A549 (cell line): ENCODE measurements around the gene BEST3.

Source experiments
- CBX2 ChIP-seq: fragments of 200-600 bp; sonication (generic); IDR thresholded peaks from 2 replicates; pipeline ENCODE4 v1.6.1; 2016; ENCODE audit warnings: low read depth, mild to moderate bottlenecking, borderline replicate concordance
- CEBPB ChIP-seq, 2 experiments: fragments of >200 bp in 1 of 2; sonication (Bioruptor Twin) in 1 of 2; formaldehyde crosslinking in 1 of 2; IDR thresholded peaks; 2 replicates each; pipeline ENCODE4 v1.6.1; 2012 to 2016
- CHD2 ChIP-seq: fragments of 150-350 bp; IDR thresholded peaks from 2 replicates; pipeline ENCODE4 v1.6.1; 2014; ENCODE audit warnings: low read length; ENCODE audit not compliant: partially characterized antibody
- KDM5A ChIP-seq: fragments of 200-600 bp; sonication (generic); IDR thresholded peaks from 2 replicates; pipeline ENCODE4 v1.6.1; 2016; ENCODE audit warnings: antibody characterized with exemption, mild to moderate bottlenecking
- PHF8 ChIP-seq: fragments of 200-600 bp; sonication (generic); IDR thresholded peaks from 2 replicates; pipeline ENCODE4 v1.6.1; 2016; ENCODE audit warnings: low read depth, mild to moderate bottlenecking, antibody characterized with exemption, moderate library complexity, borderline replicate concordance
- POLR2A ChIP-seq: IDR thresholded peaks from 2 replicates; pipeline ENCODE4 v1.6.1; 2012; ENCODE audit warnings: mild to moderate bottlenecking, low read length
- TF ChIP-seq, protein P1 (sequence below): fragments of >200 bp; sonication (Bioruptor Twin); formaldehyde crosslinking; IDR thresholded peaks from 3 replicates; pipeline ENCODE4 v1.5.1; 2016
- TF ChIP-seq, protein P2 (sequence below): fragments of >200 bp; sonication (Bioruptor Twin); formaldehyde crosslinking; IDR thresholded peaks from 3 replicates; pipeline ENCODE4 v1.6.1; 2016
- TF ChIP-seq, protein P3 (sequence below): fragments of 200-600 bp; sonication (generic); IDR thresholded peaks from 2 replicates; pipeline ENCODE4 v1.6.1; 2016; ENCODE audit warnings: antibody characterized with exemption, mild to moderate bottlenecking, moderate library complexity
- TF ChIP-seq, protein P4 (sequence below): IDR thresholded peaks from 2 replicates; pipeline ENCODE4 v1.6.1; 2012; ENCODE audit warnings: low read depth, borderline replicate concordance
- TF ChIP-seq, protein P5 (sequence below): fragments of 150-350 bp; IDR thresholded peaks from 2 replicates; pipeline ENCODE4 v1.6.1; 2014; ENCODE audit warnings: low read depth, mild to moderate bottlenecking, low read length

DNA sequence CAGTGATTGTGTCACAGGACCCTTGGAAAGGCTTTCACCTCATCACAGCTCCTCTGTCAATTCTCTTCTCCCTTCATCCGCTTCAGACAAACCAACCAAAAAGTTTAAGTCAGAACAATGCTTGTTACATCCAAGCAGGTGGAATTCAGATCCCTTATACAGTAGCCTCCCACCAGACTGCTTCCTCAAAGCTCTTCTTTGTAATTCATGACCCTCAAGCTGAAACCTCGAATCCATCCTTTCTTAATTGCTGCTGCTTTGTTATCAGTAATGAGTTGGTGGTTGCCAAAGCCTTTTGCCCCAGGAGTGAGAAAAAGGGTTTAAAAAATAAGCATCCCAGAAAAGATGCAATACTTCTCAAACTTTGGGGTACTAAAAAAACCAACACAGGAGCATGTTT, 9.5 kb downstream of the BEST3 start:
- TF ChIP-seq, protein P1, sequence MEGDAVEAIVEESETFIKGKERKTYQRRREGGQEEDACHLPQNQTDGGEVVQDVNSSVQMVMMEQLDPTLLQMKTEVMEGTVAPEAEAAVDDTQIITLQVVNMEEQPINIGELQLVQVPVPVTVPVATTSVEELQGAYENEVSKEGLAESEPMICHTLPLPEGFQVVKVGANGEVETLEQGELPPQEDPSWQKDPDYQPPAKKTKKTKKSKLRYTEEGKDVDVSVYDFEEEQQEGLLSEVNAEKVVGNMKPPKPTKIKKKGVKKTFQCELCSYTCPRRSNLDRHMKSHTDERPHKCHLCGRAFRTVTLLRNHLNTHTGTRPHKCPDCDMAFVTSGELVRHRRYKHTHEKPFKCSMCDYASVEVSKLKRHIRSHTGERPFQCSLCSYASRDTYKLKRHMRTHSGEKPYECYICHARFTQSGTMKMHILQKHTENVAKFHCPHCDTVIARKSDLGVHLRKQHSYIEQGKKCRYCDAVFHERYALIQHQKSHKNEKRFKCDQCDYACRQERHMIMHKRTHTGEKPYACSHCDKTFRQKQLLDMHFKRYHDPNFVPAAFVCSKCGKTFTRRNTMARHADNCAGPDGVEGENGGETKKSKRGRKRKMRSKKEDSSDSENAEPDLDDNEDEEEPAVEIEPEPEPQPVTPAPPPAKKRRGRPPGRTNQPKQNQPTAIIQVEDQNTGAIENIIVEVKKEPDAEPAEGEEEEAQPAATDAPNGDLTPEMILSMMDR: no peak
- TF ChIP-seq, protein P2, sequence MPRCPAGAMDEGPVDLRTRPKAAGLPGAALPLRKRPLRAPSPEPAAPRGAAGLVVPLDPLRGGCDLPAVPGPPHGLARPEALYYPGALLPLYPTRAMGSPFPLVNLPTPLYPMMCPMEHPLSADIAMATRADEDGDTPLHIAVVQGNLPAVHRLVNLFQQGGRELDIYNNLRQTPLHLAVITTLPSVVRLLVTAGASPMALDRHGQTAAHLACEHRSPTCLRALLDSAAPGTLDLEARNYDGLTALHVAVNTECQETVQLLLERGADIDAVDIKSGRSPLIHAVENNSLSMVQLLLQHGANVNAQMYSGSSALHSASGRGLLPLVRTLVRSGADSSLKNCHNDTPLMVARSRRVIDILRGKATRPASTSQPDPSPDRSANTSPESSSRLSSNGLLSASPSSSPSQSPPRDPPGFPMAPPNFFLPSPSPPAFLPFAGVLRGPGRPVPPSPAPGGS: no peak
- TF ChIP-seq POLR2A (no peak), PHF8 (no peak), CBX2 (no peak), CEBPB (IDR thresholded peaks at IDR 0.05) (no peak), CHD2 (no peak), KDM5A (no peak)
- TF ChIP-seq, protein P3, sequence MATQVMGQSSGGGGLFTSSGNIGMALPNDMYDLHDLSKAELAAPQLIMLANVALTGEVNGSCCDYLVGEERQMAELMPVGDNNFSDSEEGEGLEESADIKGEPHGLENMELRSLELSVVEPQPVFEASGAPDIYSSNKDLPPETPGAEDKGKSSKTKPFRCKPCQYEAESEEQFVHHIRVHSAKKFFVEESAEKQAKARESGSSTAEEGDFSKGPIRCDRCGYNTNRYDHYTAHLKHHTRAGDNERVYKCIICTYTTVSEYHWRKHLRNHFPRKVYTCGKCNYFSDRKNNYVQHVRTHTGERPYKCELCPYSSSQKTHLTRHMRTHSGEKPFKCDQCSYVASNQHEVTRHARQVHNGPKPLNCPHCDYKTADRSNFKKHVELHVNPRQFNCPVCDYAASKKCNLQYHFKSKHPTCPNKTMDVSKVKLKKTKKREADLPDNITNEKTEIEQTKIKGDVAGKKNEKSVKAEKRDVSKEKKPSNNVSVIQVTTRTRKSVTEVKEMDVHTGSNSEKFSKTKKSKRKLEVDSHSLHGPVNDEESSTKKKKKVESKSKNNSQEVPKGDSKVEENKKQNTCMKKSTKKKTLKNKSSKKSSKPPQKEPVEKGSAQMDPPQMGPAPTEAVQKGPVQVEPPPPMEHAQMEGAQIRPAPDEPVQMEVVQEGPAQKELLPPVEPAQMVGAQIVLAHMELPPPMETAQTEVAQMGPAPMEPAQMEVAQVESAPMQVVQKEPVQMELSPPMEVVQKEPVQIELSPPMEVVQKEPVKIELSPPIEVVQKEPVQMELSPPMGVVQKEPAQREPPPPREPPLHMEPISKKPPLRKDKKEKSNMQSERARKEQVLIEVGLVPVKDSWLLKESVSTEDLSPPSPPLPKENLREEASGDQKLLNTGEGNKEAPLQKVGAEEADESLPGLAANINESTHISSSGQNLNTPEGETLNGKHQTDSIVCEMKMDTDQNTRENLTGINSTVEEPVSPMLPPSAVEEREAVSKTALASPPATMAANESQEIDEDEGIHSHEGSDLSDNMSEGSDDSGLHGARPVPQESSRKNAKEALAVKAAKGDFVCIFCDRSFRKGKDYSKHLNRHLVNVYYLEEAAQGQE: no peak
- TF ChIP-seq, protein P4, sequence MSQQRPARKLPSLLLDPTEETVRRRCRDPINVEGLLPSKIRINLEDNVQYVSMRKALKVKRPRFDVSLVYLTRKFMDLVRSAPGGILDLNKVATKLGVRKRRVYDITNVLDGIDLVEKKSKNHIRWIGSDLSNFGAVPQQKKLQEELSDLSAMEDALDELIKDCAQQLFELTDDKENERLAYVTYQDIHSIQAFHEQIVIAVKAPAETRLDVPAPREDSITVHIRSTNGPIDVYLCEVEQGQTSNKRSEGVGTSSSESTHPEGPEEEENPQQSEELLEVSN: no peak
- TF ChIP-seq, protein P5, sequence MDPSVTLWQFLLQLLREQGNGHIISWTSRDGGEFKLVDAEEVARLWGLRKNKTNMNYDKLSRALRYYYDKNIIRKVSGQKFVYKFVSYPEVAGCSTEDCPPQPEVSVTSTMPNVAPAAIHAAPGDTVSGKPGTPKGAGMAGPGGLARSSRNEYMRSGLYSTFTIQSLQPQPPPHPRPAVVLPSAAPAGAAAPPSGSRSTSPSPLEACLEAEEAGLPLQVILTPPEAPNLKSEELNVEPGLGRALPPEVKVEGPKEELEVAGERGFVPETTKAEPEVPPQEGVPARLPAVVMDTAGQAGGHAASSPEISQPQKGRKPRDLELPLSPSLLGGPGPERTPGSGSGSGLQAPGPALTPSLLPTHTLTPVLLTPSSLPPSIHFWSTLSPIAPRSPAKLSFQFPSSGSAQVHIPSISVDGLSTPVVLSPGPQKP: no peak
